Panc1 (cell line): ENCODE measurements around the gene PTPRZ1. TPM values are rescaled to one million over a fixed set of nuclear protein-coding genes. Genes with fewer than 3 reads are reported as not detected.

Experiments
- ATAC-seq: fragments of 200-7000 bp; cut with Tn5 transposase; 2 replicates; pipeline ENCODE4 v1.9.1; 2020; ENCODE audit warnings: mild to moderate bottlenecking, moderate library complexity
- BruUV-seq: library from RNA; stranded (reverse); fragments of 400-500 nt; replicated peaks from 2 replicates; lab custom pipeline; 2021; lab: Mats Ljungman, UMichigan
- CTCF ChIA-PET: fragments of 300-600 bp; sonication (Branson Sonifier 250); formaldehyde crosslinking; loops from one replicate; lab custom pipeline; 2022; ENCODE audit warnings: antibody characterized with exemption; lab: Charles Lee
- POLR2A ChIA-PET: fragments of 300-600 bp; sonication (Branson Sonifier 250); formaldehyde crosslinking; loops from one replicate; lab custom pipeline; 2022; ENCODE audit warnings: antibody characterized with exemption; lab: Charles Lee
- DNase-seq: peaks from one replicate; pipeline ENCODE4 v3.0.0-alpha.2; 2010; ENCODE audit warnings: low read depth, low spot score
- H3K27ac ChIP-seq: 2 replicates; pipeline ENCODE4 v1.5.1; 2011; ENCODE audit warnings: mild to moderate bottlenecking, low read length, inconsistent platforms
- H3K27me3 ChIP-seq: fragments of 200-500 bp; sonication (Bioruptor generic); 2 replicates; pipeline ENCODE4 v1.6.0; 2014; ENCODE audit warnings: low read length, inconsistent platforms; ENCODE audit not compliant: control insufficient read depth, insufficient read depth
- H3K36me3 ChIP-seq: fragments of 200-500 bp; sonication (Bioruptor generic); 2 replicates; pipeline ENCODE4 v1.5.1; 2014; ENCODE audit warnings: inconsistent platforms, mild to moderate bottlenecking, low read length, moderate library complexity; ENCODE audit not compliant: control insufficient read depth, insufficient read depth
- H3K4me1 ChIP-seq: 2 replicates; pipeline ENCODE4 v1.5.1; 2011; ENCODE audit warnings: inconsistent platforms, mild to moderate bottlenecking, low read length, moderate library complexity; ENCODE audit not compliant: control insufficient read depth, insufficient read depth
- H3K4me3 ChIP-seq, 2 experiments: 2 replicates each; pipeline ENCODE4 v1.5.1; 2011 to 2012; ENCODE audit warnings: low read depth in 2 of 2, low read length in 2 of 2, mild to moderate bottlenecking in 2 of 2, inconsistent platforms in 1 of 2, moderate library complexity in 1 of 2
- H3K9me3 ChIP-seq: fragments of 200-500 bp; sonication (Bioruptor generic); 2 replicates; pipeline ENCODE4 v1.5.1; 2014; ENCODE audit warnings: low read depth, mild to moderate bottlenecking, inconsistent platforms, low read length, moderate library complexity; ENCODE audit not compliant: control insufficient read depth, insufficient read depth
- POLR2AphosphoS5 ChIP-seq: IDR thresholded peaks from 2 replicates; pipeline ENCODE4 v1.6.1; 2012; ENCODE audit warnings: mild to moderate bottlenecking, low read depth, low read length, moderate library complexity
- SIN3A ChIP-seq: IDR thresholded peaks from 2 replicates; pipeline ENCODE4 v1.6.1; 2012; ENCODE audit warnings: low read depth, mild to moderate bottlenecking, low read length, moderate library complexity, borderline replicate concordance; ENCODE audit not compliant: insufficient read depth
- TCF7L2 ChIP-seq: IDR thresholded peaks from 2 replicates; pipeline ENCODE4 v1.6.1; 2011; ENCODE audit warnings: mild to moderate bottlenecking, low read depth, low read length, inconsistent platforms
- in situ Hi-C: cut with HindIII; loops from 2 replicates; pipeline ENCODE4 v1.10.0; 2016; ENCODE audit warnings: low sequenced_read_pairs, low pct_unique_long_range_greater_than_20kb
- intact Hi-C: fragments of 100-400 bp; cut with micrococcal nuclease; formaldehyde crosslinking; loops from one replicate; pipeline ENCODE4 v1.10.0; 2022; ENCODE audit not compliant: unreplicated experiment
- total RNA-seq: library from RNA; stranded (reverse); gene quantifications from one replicate; pipeline ENCODE4 v1.2.1, GENCODE V29; 2021; ENCODE audit not compliant: unreplicated experiment
- TF ChIP-seq, protein P1 (sequence below), 2 experiments: IDR thresholded peaks; 2 replicates each; pipeline ENCODE4 v1.6.1; 2011 to 2012; ENCODE audit warnings: low read depth in 2 of 2, control low read depth in 1 of 2, low read length in 1 of 2, mild to moderate bottlenecking in 1 of 2, moderate library complexity in 1 of 2; ENCODE audit not compliant: insufficient read depth in 1 of 2
- TF ChIP-seq, protein P2 (sequence below): fragments of 450-650 bp; IDR thresholded peaks from 2 replicates; pipeline ENCODE4 v1.5.1; 2017; ENCODE audit warnings: mild to moderate bottlenecking

PTPRZ1 gene
- total RNA-seq, 1 experiment from 2014 or later = 0.05 TPM

DNA sequence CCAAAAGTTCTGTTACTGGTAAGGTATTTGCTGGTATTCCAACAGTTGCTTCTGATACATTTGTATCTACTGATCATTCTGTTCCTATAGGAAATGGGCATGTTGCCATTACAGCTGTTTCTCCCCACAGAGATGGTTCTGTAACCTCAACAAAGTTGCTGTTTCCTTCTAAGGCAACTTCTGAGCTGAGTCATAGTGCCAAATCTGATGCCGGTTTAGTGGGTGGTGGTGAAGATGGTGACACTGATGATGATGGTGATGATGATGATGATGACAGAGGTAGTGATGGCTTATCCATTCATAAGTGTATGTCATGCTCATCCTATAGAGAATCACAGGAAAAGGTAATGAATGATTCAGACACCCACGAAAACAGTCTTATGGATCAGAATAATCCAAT, 140.1 kb downstream of the PTPRZ1 start:
- Histone ChIP-seq H3K36me3 (no peaks in the 10 kb centered on the region), H3K4me1 (no peaks in the 10 kb centered on the region), H3K27me3 (peaks cover 2% of the 10 kb centered on the region), H3K4me3 (no peak overlapping the region), H3K27ac (no peak overlapping the region), H3K9me3 (no peaks in the 10 kb centered on the region)
- ATAC-seq (no peak), DNase-seq (no peak)
- no TSS peak for BruUV-seq
- intact Hi-C loops (loop anchor here (10.0 kb wide), 1 partner anchor 512 kb away; no protein-coding TSS in a partner anchor), in situ Hi-C loops (no loop called here)
- TF ChIP-seq POLR2AphosphoS5 (no peak), SIN3A (no peak)
- CTCF ChIA-PET = no interaction called here
- POLR2A ChIA-PET = no interaction called here

DNA sequence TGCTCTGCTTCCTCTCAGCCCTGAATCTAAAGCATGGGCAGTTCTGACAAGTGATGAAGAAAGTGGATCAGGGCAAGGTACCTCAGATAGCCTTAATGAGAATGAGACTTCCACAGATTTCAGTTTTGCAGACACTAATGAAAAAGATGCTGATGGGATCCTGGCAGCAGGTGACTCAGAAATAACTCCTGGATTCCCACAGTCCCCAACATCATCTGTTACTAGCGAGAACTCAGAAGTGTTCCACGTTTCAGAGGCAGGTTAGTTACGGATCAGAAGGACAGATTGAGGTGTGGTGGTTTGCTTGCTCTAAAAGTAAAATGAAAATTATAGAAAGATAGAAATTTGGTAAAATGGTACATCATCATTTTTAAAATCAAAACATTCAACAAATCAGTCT, 140.7 kb downstream of the PTPRZ1 start:
- intact Hi-C loops (loop anchor here (10.0 kb wide), 1 partner anchor 511 kb away; no protein-coding TSS in a partner anchor), in situ Hi-C loops (no loop called here)
- POLR2A ChIA-PET = no interaction called here
- no TSS peak for BruUV-seq
- H3K4me1 ChIP-seq = no peaks in the 10 kb centered on the region
- peaks cover 2% of the 10 kb centered on the region for H3K27me3 ChIP-seq
- no peak overlapping the region for H3K27ac ChIP-seq
- TF ChIP-seq TCF7L2 (no peak), SIN3A (no peak), POLR2AphosphoS5 (no peak)
- TF ChIP-seq, protein P1, sequence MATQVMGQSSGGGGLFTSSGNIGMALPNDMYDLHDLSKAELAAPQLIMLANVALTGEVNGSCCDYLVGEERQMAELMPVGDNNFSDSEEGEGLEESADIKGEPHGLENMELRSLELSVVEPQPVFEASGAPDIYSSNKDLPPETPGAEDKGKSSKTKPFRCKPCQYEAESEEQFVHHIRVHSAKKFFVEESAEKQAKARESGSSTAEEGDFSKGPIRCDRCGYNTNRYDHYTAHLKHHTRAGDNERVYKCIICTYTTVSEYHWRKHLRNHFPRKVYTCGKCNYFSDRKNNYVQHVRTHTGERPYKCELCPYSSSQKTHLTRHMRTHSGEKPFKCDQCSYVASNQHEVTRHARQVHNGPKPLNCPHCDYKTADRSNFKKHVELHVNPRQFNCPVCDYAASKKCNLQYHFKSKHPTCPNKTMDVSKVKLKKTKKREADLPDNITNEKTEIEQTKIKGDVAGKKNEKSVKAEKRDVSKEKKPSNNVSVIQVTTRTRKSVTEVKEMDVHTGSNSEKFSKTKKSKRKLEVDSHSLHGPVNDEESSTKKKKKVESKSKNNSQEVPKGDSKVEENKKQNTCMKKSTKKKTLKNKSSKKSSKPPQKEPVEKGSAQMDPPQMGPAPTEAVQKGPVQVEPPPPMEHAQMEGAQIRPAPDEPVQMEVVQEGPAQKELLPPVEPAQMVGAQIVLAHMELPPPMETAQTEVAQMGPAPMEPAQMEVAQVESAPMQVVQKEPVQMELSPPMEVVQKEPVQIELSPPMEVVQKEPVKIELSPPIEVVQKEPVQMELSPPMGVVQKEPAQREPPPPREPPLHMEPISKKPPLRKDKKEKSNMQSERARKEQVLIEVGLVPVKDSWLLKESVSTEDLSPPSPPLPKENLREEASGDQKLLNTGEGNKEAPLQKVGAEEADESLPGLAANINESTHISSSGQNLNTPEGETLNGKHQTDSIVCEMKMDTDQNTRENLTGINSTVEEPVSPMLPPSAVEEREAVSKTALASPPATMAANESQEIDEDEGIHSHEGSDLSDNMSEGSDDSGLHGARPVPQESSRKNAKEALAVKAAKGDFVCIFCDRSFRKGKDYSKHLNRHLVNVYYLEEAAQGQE (IDR thresholded peaks at IDR 0.05; ENCODE audit: insufficient read depth in 1 of 2, low read depth in 2 of 2, low read length in 1 of 2) = no peak
- TF ChIP-seq, protein P2, sequence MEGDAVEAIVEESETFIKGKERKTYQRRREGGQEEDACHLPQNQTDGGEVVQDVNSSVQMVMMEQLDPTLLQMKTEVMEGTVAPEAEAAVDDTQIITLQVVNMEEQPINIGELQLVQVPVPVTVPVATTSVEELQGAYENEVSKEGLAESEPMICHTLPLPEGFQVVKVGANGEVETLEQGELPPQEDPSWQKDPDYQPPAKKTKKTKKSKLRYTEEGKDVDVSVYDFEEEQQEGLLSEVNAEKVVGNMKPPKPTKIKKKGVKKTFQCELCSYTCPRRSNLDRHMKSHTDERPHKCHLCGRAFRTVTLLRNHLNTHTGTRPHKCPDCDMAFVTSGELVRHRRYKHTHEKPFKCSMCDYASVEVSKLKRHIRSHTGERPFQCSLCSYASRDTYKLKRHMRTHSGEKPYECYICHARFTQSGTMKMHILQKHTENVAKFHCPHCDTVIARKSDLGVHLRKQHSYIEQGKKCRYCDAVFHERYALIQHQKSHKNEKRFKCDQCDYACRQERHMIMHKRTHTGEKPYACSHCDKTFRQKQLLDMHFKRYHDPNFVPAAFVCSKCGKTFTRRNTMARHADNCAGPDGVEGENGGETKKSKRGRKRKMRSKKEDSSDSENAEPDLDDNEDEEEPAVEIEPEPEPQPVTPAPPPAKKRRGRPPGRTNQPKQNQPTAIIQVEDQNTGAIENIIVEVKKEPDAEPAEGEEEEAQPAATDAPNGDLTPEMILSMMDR = no peak
- no peak for ATAC-seq
- no peaks in the 10 kb centered on the region for H3K36me3 ChIP-seq
- no peak for DNase-seq
- no peak overlapping the region for H3K4me3 ChIP-seq
- H3K9me3 ChIP-seq = no peaks in the 10 kb centered on the region
- CTCF ChIA-PET = no interaction called here

DNA sequence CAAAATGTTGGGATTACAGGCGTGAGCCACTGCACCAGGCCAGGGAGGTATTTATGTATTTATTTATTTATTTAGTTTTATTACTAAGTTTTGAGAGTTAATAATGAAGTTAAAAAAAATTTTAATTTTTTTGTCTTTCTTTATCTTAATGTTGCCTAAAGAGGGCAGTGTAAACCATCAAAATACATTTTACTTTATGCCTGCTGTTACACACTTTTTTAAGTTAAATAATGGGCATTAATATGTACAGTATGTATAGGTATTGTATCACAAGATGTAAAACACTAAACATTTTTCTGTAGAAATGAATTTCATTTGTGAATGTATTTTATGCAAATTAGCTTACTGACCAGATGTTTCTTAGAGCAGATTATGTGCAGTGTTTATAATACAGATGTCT, 141.7 kb downstream of the PTPRZ1 start:
- ATAC-seq = no peak
- ChIA-PET POLR2A (no interaction called here), CTCF (interaction anchor here (1.0 kb wide), 1 partner anchor 159 kb away, joined by 3 read pairs; no protein-coding TSS in a partner anchor)
- Histone ChIP-seq H3K27ac (no peak overlapping the region), H3K9me3 (no peaks in the 10 kb centered on the region), H3K4me3 (no peak overlapping the region), H3K4me1 (no peaks in the 10 kb centered on the region), H3K27me3 (peaks cover 2% of the 10 kb centered on the region), H3K36me3 (no peaks in the 10 kb centered on the region)
- no peak for DNase-seq
- in situ Hi-C loops (no loop called here), intact Hi-C loops (loop anchor here (10.0 kb wide), 1 partner anchor 510 kb away; no protein-coding TSS in a partner anchor)
- no TSS peak for BruUV-seq
- TF ChIP-seq SIN3A (no peak), TCF7L2 (no peak), POLR2AphosphoS5 (no peak)
- TF ChIP-seq, protein P2 = no peak; the same call in 1 of the 2 replicates
- TF ChIP-seq, protein P1 (IDR thresholded peaks at IDR 0.05; ENCODE audit: insufficient read depth in 1 of 2, low read depth in 2 of 2, low read length in 1 of 2) = no peak
